Mucosa of descending colon (tissue), 3 donors: Measurements from ENCODE around the gene GAS7. TPM values are rescaled to one million over a fixed set of nuclear protein-coding genes. Genes with fewer than 3 reads are reported as not detected.

Experiments
- ATAC-seq: fragments of 200-7000 bp; cut with Tn5 transposase; one replicate; pipeline ENCODE4 v1.9.1; 2020; ENCODE audit warnings: mild to moderate bottlenecking, moderate library complexity
- DNase-seq, 3 donors: peaks; one replicate each; pipeline ENCODE4 v3.0.0-alpha.2; 2020
- H3K36me3 ChIP-seq: fragments of 200-600 bp; one replicate; pipeline ENCODE4 v1.8.0; 2021; ENCODE audit warnings: low read depth, mild to moderate bottlenecking
- H3K4me1 ChIP-seq: fragments of 200-600 bp; one replicate; pipeline ENCODE4 v1.8.0; 2021; ENCODE audit warnings: low read depth, mild to moderate bottlenecking
- H3K4me3 ChIP-seq: fragments of 200-600 bp; one replicate; pipeline ENCODE4 v1.8.0; 2021; ENCODE audit warnings: mild to moderate bottlenecking
- H3K9me3 ChIP-seq: fragments of 200-600 bp; one replicate; pipeline ENCODE4 v1.8.0; 2021; ENCODE audit warnings: mild to moderate bottlenecking
- CTCF ChIP-seq: fragments of 200-600 bp; IDR thresholded peaks from one replicate; pipeline ENCODE4 v1.8.0; 2022; ENCODE audit warnings: antibody characterized with exemption, mild to moderate bottlenecking
- intact Hi-C, 2 donors: fragments of 100-400 bp; cut with DNase I in 1 of 2; cut with micrococcal nuclease in 1 of 2; formaldehyde crosslinking; loops; one replicate each; pipeline versions ENCODE4 v1.11.0 to v1.11.1; 2022; cut with DNase I, micrococcal nuclease
- total RNA-seq, 3 donors: library from RNA; stranded (reverse); fragmentation: NEBNext Ultra II Directional in 2 of 3; extraction: Animal tissue kit (Norgen Biotek cat#: 25700) in 2 of 3; gene quantifications; one replicate each; pipeline versions ENCODE4 v1.2.1 to v1.2.4, GENCODE V29; 2021 to 2023
- donor health status: DM: no; HTN: no; CAD: no; lungs with moderate emphysema.
- donor health status: DM: no; HTN: no; CAD: no.
- donor health status: DM: no; HTN: yes; CAD: no.

The GAS7 gene
- total RNA-seq, 3 donors from 2014 or later, result 6.4 to 54.4 (median 21.6) TPM

- no peak overlapping the region for H3K4me3 ChIP-seq
- intact Hi-C loops, result no loop called here
- DNase-seq (no peak), ATAC-seq (no peak)
- no peaks in the 10 kb centered on the region for H3K9me3 ChIP-seq
- TF ChIP-seq CTCF, result no peak
- no peaks in the 10 kb centered on the region for H3K36me3 ChIP-seq
- no peaks in the 10 kb centered on the region for H3K4me1 ChIP-seq
Observed at GRCh38 chr17:10161386-10161785, 37.0 kb downstream of the GAS7 start.

- Histone ChIP-seq H3K36me3 (no peaks in the 10 kb centered on the region), H3K9me3 (no peaks in the 10 kb centered on the region), H3K4me3 (no peak overlapping the region), H3K4me1 (no peaks in the 10 kb centered on the region)
- DNase-seq (peak; percentile 37 to 66 (median 53)), ATAC-seq (peak; percentile 80)
- intact Hi-C loops, result no loop called here
- TF ChIP-seq CTCF, result no peak
Observed at GRCh38 chr17:10156948-10157607, 41.3 kb downstream of the GAS7 start.

GRCh38 chr17:10156599-10156947, 41.8 kb downstream of the GAS7 start:
- ATAC-seq, result no peak
- no peak for TF ChIP-seq CTCF

GRCh38 chr17:10156077-10156435, 42.4 kb downstream of the GAS7 start:
- no peaks in the 10 kb centered on the region for H3K36me3 ChIP-seq
- no peaks in the 10 kb centered on the region for H3K4me1 ChIP-seq
- DNase-seq (no peak), ATAC-seq (no peak)
- TF ChIP-seq CTCF, result no peak
- intact Hi-C loops, result no loop called here
- no peak overlapping the region for H3K4me3 ChIP-seq
- H3K9me3 ChIP-seq, result no peaks in the 10 kb centered on the region

More at GRCh38 chr17:10156599-10156947, 41.8 kb downstream of the GAS7 start:
- H3K4me1 ChIP-seq, result no peaks in the 10 kb centered on the region
- no peak overlapping the region for H3K4me3 ChIP-seq
- no peaks in the 10 kb centered on the region for H3K9me3 ChIP-seq
- H3K36me3 ChIP-seq, result no peaks in the 10 kb centered on the region
- intact Hi-C loops, result no loop called here
- no peak for DNase-seq

- Histone ChIP-seq H3K9me3 (no peaks in the 10 kb centered on the region), H3K36me3 (no peaks in the 10 kb centered on the region), H3K4me3 (no peak overlapping the region), H3K4me1 (no peaks in the 10 kb centered on the region)
- TF ChIP-seq CTCF, result no peak
- ATAC-seq, result no peak
- DNase-seq, result no peak
- intact Hi-C loops, result no loop called here
Observed at GRCh38 chr17:10155371-10156076, 42.9 kb downstream of the GAS7 start.
